Lower leg skin (tissue), 3 donors: ENCODE results near the gene TOP1.

Source experiments
- CTCF ChIP-seq, 3 donors: fragments of 450-650 bp; IDR thresholded peaks; one replicate each; pipeline ENCODE4 v1.5.1; 2016; ENCODE audit warnings: antibody characterized with exemption in 3 of 3, mild to moderate bottlenecking in 3 of 3, moderate library complexity in 2 of 3
- POLR2A ChIP-seq, 2 donors: fragments of 450-650 bp; IDR thresholded peaks; one replicate each; pipeline ENCODE4 v1.6.1; 2016 to 2017; ENCODE audit warnings: antibody characterized with exemption in 2 of 2, mild to moderate bottlenecking in 1 of 2, moderate library complexity in 1 of 2

GRCh38 chr20:41118632-41119031, 90.0 kb downstream of the TOP1 start:
- TF ChIP-seq CTCF (IDR thresholded peaks at IDR 0.05) (no peak), POLR2A (IDR thresholded peaks at IDR 0.05) (no peak)
